Right forelimb (tissue), 1 donor: ENCODE data around the gene HTR1A.

Experiments
- DNase-seq: peaks from one replicate; pipeline ENCODE4 v3.0.0-alpha.2; 2018

HTR1A gene

DNA sequence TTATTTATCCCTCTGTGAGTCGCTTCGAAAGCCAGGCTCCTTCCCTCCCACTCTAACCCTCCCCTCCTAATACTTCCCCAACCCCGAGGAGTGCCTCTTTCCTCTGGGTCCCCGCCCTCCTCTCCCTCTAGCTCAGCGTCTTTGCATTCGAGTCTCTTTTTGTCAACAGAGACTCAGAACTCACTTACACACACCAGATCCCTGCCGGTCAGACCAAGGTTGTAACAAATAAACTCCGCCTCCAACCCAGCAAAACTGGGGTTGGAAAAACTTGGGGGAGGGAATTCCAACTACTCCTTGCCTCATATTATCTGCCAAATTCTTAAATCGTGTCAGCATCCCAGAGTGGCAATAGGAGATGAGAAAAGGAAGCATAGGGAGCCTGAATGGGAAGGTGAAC, at the start of gene HTR1A:
TSS of gene HTR1A (minus strand) at position 167 of the 400 bp plus-strand sequence. CDS start 726 bp downstream, outside the sequence.
- DNase-seq: no peak

- no peak for DNase-seq
Measured at GRCh38 chr5:64003966-64004365, 41.7 kb upstream of the HTR1A start.

DNA sequence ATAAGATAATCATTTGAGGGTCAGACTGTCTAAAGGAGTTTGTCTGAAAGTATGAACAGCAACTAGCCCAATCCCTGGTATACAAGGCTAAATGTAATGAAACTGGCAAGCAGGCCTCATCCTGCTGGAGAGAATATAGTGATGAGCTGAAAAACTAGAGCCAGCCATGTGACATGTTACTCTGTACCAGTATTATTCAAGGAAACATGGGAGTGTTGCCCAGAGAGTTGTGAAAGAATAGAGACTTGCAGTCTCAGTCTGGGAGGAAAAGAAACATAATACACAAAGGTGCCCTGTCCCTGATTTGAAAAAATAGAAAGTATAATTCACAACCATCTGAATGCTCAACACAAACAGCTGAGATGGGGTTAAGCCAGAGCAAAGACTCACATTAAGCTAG, 37.9 kb upstream of the HTR1A start:
- DNase-seq: no peak

GRCh38 chr5:63987053-63987452, 24.8 kb upstream of the HTR1A start:
- no peak for DNase-seq

- no peak for DNase-seq
Measured at GRCh38 chr5:63981864-63982263, 19.6 kb upstream of the HTR1A start.

GRCh38 chr5:63963926-63964325, 1.7 kb upstream of the HTR1A start:
- DNase-seq: no peak

- peak; percentile 58 for DNase-seq
Measured at GRCh38 chr5:63963080-63963735, 963 bp upstream of the HTR1A start.

DNA sequence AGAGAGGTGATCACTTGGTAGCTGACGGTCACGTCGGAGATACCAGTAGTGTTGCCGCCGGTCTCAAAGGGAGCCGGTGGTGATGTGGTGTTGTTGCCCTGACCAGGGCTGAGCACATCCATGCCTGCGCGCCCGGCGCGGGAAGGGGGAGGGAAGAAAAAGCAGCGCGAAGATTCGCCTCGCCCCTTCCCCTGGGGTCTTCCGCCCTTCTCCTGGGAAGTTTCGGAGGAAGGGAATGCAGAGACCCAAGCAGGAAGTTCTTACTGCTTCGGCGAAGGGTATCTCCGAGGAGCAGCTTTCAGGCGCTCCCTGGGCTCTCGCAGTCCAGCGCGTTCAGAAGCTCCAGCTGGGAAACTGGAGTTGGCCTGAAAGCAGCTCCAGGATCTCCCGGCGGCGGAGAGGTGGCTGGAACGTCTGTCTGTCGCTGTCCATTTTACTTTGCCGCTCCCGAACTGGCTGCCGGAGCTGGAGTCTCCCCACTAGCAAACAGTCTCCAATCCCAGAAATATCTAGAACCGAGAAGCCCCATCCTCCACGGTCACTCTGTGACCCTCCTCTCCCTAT, 565 bp downstream of the HTR1A start:
- DNase-seq: no peak

DNA sequence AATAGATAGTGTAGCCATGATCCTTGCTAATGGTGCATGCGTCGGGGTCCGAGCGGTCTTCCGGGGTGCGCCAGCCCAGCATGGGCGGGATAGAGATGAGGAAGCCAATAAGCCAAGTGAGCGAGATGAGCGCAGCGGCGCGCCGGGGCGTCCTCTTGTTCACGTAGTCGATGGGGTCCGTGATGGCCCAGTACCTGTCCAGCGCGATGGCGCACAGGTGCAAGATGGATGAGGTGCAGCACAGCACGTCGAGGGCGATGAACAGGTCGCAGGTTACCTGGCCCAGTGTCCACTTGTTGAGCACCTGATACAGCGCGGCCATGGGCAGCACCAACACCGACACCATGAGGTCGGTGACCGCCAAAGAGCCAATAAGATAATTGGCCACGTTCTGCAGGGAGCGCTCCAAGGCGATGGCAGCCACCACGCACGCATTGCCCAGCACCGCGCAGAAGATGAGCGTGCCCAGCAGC, 1.1 kb downstream of the HTR1A start:
- DNase-seq: no peak

DNA sequence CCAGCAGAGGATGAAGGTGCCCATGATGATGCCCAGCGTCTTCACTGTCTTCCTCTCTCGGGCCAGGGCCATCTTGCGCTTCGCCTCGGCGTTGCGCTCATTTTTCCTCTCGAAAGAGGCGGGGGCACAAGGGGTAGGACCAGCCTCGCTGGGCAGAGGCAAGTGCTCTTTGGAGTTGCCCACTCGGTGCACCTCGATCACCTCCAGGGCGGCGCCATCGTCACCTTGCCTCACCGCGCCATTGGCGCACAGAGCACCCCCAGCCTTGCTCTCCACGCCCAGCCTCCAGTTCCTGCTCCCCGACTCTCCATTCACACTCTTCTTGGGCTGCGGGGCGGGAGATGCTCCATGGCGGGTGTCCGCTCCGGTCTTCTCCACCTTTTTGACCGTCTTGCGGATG, 1.6 kb downstream of the HTR1A start:
- DNase-seq: no peak

DNA sequence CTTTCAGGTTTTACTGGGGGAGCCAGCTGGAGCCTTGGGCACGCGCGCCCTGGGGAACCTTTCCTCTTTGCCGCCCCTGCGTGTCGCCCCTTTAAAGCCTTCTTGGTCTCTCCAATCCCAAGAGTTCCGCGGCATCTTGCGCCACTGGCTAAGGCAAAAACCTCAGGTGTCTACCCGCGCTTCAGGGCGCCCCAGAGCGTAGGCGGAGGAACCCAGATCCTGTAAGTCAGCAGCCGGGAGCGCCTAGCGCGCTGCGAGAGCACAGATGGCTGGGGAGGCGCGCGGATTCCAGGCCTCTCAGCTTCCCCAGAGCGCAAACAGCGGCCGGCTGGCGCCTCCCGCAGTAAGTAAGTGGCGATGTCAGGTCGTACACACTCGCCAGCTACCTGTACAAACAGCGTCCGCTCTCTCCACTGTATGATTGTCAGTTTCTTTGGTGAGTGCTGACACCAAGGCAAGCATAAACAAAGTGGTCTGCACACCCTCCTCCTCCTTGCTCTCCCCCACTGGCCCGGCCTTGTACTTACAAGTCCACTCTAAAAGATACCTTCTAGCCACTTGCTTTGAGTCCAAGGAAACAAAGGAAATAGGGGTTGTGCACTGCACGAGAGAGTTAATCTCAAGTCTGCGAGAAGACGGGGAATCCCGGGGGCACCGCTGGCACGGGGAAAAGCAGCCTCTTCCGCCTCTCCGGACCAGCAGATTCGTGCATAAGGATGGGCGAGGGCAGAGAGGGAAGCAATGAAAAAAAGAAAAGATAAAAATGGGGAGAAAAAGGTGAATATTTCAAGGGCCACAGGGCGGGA, 2.9 kb downstream of the HTR1A start:
- no peak for DNase-seq

DNA sequence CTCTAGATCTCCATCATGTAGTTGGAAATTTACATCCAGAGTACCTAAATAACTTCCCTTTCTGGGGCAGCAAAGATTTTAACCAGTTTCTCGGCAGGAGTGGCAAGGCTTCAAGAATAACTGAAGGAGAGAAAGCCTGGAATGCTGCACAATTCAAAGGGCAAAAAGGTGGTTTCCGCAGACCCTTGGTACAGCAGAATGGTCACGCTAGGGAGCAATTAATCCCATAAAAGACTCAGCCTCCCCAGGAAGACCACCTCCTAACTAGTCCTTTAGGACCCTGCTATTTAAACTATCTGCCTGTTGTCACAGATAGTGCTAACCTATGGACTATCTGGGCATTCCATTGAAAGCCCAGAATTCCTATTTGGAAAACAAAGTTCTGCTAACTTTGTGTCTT, 3.6 kb downstream of the HTR1A start:
- DNase-seq: no peak

DNA sequence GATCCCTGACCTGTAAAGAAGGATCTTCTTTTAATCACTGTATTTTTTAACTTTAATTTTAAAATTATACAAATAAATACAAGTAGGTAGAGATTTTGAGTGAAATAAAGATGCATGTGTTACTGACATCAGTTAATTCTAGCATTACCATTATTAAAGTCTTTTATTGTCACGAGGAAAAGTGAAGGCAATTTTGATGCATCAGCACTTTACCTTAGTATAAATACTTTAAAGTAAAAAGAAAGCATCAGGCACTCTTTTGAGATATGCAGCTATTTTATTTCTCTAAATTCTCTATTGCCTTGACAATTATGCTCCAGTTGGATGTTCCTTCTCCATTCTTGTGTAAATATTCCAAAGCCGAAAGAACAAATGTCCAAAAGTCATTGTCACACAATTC, 4.6 kb downstream of the HTR1A start:
- DNase-seq: no peak

DNA sequence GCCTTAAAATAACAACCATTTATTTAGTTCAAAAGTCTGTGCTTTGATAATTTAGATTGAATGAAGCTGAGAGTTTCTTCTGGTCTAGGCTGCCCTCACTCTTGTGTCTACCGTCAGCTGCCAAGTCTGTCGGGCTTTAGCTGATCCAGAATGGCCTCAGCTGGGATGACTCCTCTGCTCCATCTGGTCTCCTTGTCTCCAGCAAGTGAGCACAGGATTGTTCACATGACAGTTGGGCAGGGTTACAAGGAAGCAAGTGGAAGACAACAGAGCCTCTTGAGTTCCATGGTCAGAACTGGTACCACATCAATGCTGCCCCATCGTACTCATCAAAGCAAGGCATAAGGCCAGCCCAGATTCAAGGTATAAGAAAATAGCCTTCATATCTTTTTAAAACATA, 9.0 kb downstream of the HTR1A start:
- DNase-seq: no peak

GRCh38 chr5:63935103-63935502, 27.1 kb downstream of the HTR1A start:
- DNase-seq: no peak

GRCh38 chr5:63931836-63932235, 30.4 kb downstream of the HTR1A start:
- DNase-seq: no peak

DNA sequence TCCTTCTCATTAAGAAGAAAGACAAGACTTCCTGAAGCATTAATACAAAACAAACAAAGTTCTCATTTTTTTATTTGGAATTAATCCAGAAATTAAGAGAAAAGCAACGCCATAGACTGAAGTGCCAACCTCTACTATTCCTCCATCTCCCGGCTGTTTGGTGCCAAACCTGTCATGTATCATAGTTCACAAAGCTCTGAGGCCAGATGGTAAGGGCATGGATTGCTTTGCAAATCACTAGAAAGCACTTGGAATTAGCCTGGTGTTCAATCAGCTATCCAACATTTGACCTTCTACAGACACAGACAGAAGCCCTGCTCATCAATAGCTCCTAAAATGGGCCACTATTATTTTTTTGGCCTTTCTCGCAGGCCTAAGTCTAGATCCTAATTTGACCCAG, 33.8 kb downstream of the HTR1A start:
- DNase-seq: no peak

DNA sequence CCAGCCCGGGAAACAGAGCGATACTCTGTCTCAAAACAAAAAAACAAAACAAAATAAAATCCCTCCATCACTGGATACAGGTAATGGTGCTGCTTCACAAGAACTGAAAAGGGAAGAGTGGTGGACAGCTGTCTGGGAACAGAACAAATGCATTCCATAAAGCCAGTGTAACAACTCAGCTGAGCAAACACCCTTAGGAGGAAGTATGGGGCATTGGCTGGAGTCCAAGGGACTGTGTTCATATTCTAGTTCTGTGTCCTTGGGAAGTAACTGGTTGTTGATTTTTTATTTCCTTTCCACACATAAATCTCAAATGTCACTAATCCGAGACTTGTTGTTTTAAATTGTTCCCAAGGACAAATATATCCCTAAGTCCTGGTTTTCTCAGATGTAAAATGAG, 38.3 kb downstream of the HTR1A start:
- no peak for DNase-seq

DNA sequence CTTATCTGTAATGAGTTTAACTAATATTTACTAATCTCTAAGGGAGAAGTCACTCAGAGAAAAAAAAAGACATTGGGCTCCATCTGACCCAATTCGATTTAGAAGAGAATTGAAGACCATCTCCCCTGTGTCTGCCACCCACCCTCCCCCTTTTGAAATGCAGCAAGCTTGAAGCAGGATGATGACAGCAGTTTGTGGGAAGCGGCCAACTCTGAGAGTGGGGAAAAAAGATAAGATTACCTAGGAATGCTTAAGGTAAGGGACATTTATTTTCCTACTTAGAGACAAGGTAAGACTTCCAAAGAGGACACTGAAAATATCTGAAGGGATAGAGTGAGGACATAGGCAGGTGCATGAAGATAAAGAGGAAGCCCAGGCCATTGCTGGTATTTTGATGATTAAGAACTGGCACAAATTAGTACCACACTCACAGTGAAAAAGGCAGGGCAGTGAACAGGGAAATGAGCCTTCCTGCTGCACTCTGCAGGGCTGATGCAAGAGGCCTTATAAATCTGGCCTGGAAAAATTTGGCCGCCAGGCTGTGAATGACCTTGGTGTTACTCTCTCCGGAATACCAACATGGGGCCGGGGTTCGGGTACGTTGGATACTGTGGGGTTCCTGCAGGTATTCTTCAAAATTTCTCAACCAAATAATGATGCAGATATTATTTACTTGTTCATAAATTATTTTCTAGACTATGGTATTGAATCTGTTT, 42.3 kb downstream of the HTR1A start:
- DNase-seq: no peak

DNA sequence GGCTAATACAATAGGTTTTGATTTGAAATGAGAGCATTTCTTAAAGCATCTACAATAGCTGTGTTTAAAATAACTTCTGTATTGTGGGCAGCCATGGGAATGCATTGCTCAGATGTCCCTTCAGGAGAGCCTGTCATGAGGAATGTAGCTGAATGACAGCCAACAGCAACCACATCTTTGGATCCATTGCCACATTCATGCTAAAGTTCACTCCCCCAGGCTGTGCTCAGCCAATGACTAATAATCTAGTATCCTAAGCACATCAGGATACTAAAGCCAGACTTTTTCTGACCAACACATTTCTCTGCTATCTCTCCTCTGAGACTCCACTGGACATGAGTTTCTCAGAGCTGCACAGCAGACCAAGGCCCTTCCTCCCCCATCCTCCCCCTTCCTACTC, 45.5 kb downstream of the HTR1A start:
- DNase-seq: no peak

DNA sequence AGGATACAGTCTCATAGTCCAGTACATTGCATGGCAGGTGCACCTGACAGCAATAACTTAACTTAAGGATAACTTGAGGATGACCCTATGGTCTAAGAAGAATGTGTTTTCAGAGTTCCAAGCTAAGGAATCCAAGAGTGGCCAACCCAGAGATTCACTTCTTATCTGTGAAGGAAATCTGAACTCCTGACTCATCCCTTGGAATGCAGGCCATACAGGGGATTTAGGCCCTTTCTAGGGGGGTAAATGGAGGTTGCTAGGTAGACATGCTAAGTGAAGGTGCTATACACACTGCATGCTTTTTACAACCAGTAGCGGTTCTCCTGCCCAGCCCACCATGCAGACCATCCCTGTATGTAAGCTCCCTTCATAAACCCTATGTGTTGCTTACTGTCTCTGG, 50.4 kb downstream of the HTR1A start:
- no peak for DNase-seq
